ENCODE data around the gene UPB1.

Gene UPB1

GRCh38 chr22:24504540-24504939, 9.4 kb downstream of the UPB1 start:
- no peak for DNase-seq (ENCODE audit: low read depth in 2 of 2)

- DNase-seq (ENCODE audit: low read depth in 2 of 2): no peak
Measured at GRCh38 chr22:24504956-24505736, 10.0 kb downstream of the UPB1 start.

- no peak for DNase-seq (ENCODE audit: low read depth in 2 of 2)
Measured at GRCh38 chr22:24506802-24507438, 11.8 kb downstream of the UPB1 start.

GRCh38 chr22:24507716-24508115, 12.6 kb downstream of the UPB1 start:
- DNase-seq (ENCODE audit: low read depth in 2 of 2): no peak

- DNase-seq (ENCODE audit: low read depth in 2 of 2): no peak
Measured at GRCh38 chr22:24510637-24511625, 15.8 kb downstream of the UPB1 start.

- DNase-seq (ENCODE audit: low read depth in 2 of 2): no peak
Measured at GRCh38 chr22:24512043-24512442, 16.9 kb downstream of the UPB1 start.

- no peak for DNase-seq (ENCODE audit: low read depth in 2 of 2)
Measured at GRCh38 chr22:24513378-24514240, 18.5 kb downstream of the UPB1 start.

- no peak for DNase-seq (ENCODE audit: low read depth in 2 of 2)
Measured at GRCh38 chr22:24514241-24515026, 19.3 kb downstream of the UPB1 start.

GRCh38 chr22:24515027-24515338, 19.9 kb downstream of the UPB1 start:
- DNase-seq (ENCODE audit: low read depth in 2 of 2): no peak

- DNase-seq (ENCODE audit: low read depth in 2 of 2): no peak
Measured at GRCh38 chr22:24516301-24516737, 21.2 kb downstream of the UPB1 start.

- no peak for DNase-seq (ENCODE audit: low read depth in 2 of 2)
Measured at GRCh38 chr22:24517446-24517845, 22.3 kb downstream of the UPB1 start.

GRCh38 chr22:24518228-24518627, 23.1 kb downstream of the UPB1 start:
- DNase-seq (ENCODE audit: low read depth in 2 of 2): no peak

- DNase-seq (ENCODE audit: low read depth in 2 of 2): no peak
Measured at GRCh38 chr22:24518771-24519485, 23.8 kb downstream of the UPB1 start.

GRCh38 chr22:24519496-24519895, 24.4 kb downstream of the UPB1 start:
- no peak for DNase-seq (ENCODE audit: low read depth in 2 of 2)

GRCh38 chr22:24521791-24522245, 26.7 kb downstream of the UPB1 start:
- DNase-seq (ENCODE audit: low read depth in 2 of 2): peak; percentile 21 to 29

- DNase-seq (ENCODE audit: low read depth in 2 of 2): no peak
Measured at GRCh38 chr22:24523873-24524272, 28.7 kb downstream of the UPB1 start.

- peak; percentile 69 to 75 for DNase-seq (ENCODE audit: low read depth in 2 of 2)
Measured at GRCh38 chr22:24525416-24526037, 30.4 kb downstream of the UPB1 start.

- no peak for DNase-seq (ENCODE audit: low read depth in 2 of 2)
Measured at GRCh38 chr22:24526191-24526590, 31.1 kb downstream of the UPB1 start.

- DNase-seq (ENCODE audit: low read depth in 2 of 2): no peak
Measured at GRCh38 chr22:24529898-24530297, 34.8 kb downstream of the UPB1 start.

All from stimulated activated CD4-positive, alpha-beta T cell treated with anti-CD3 and anti-CD28 coated beads, Interleukin-4, amount 100 ng/mL, for 48 hours (primary cell).